K562 (cell line): ENCODE measurements around the gene SPCS2.

Experiments
- CBX1 ChIP-seq: sonication (generic); IDR thresholded peaks from 2 replicates; pipeline ENCODE4 v1.6.1; 2016; ENCODE audit warnings: antibody characterized with exemption, low read depth, mild to moderate bottlenecking
- GTF2F1 ChIP-seq: IDR thresholded peaks from 2 replicates; pipeline ENCODE4 v1.6.1; 2011; ENCODE audit warnings: low read depth, low read length, improper control_type of control experiment
- JUND ChIP-seq, 2 experiments: IDR thresholded peaks; 2 replicates in 1 of 2; 3 replicates in 1 of 2; pipeline ENCODE4 v1.6.1; 2011; ENCODE audit warnings: borderline replicate concordance in 2 of 2, low read depth in 2 of 2, low read length in 2 of 2, improper control_type of control experiment in 1 of 2, missing biosample characterization in 1 of 2, missing genetic modification characterization in 1 of 2, missing genetic modification reagents in 1 of 2
- PCBP1 ChIP-seq: fragments of 200-400 bp; formaldehyde crosslinking; IDR thresholded peaks from 2 replicates; pipeline ENCODE4 v1.6.1; 2018; ENCODE audit warnings: mild to moderate bottlenecking, low read depth, low read length; ENCODE audit not compliant: poor library complexity, severe bottlenecking
- TF ChIP-seq, protein P1 (sequence below), 2 experiments: IDR thresholded peaks; 2 replicates each; pipeline ENCODE4 v1.6.1; 2011; ENCODE audit warnings: borderline replicate concordance in 1 of 2, control low read depth in 1 of 2, low read depth in 1 of 2, low read length in 1 of 2, mild to moderate bottlenecking in 1 of 2, mixed read lengths in 1 of 2, moderate library complexity in 1 of 2; ENCODE audit not compliant: insufficient read depth in 1 of 2, insufficient read length in 1 of 2, poor library complexity in 1 of 2, severe bottlenecking in 1 of 2; ENCODE audit errors: extremely low read depth in 1 of 2
- TF ChIP-seq, protein P2 (sequence below): sonication (generic); formaldehyde crosslinking; IDR thresholded peaks from 2 replicates; pipeline ENCODE4 v1.8.0; 2022; ENCODE audit warnings: missing genetic modification reagents, mild to moderate bottlenecking, borderline replicate concordance
- TF ChIP-seq, protein P3 (sequence below): sonication (generic); formaldehyde crosslinking; IDR thresholded peaks from 2 replicates; pipeline ENCODE4 v1.8.1; 2023; ENCODE audit warnings: mild to moderate bottlenecking, missing genetic modification reagents
- TF ChIP-seq, protein P4 (sequence below): fragments of 250-450 bp; sonication (Bioruptor Pico); IDR thresholded peaks from 2 replicates; pipeline ENCODE4 v1.4.0; 2020
- TF ChIP-seq, protein P5 (sequence below), 2 experiments: IDR thresholded peaks; 2 replicates each; pipeline ENCODE4 v1.6.1; 2012; ENCODE audit warnings: improper control_type of control experiment in 2 of 2, low read depth in 2 of 2, low read length in 2 of 2, borderline replicate concordance in 1 of 2
- TF ChIP-seq, protein P6 (sequence below): sonication (generic); formaldehyde crosslinking; IDR thresholded peaks from 2 replicates; pipeline ENCODE4 v1.8.0; 2023; ENCODE audit warnings: mild to moderate bottlenecking, missing genetic modification reagents

DNA sequence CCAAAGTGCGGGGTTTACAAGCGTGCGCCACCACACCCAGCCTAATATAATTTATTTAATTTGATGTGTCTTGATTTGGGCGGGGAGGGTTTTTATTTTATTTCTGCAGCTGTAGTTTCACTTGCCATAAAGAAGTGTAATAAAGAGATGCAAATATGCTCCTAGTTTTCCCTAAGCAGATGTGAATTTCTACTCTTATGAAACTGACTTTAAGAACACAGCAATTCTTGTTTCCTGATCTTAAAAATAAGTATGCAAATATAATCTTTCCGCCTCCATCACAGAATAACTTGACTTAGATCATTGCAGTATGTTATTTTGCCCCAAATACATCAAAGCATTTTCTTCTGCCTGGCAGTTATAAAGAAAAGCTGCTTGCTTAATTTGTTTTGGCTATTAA lies 4.4 kb downstream of the SPCS2 start:
- TF ChIP-seq, protein P1, sequence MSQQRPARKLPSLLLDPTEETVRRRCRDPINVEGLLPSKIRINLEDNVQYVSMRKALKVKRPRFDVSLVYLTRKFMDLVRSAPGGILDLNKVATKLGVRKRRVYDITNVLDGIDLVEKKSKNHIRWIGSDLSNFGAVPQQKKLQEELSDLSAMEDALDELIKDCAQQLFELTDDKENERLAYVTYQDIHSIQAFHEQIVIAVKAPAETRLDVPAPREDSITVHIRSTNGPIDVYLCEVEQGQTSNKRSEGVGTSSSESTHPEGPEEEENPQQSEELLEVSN (IDR thresholded peaks at IDR 0.05; ENCODE audit: borderline replicate concordance in 1 of 2, extremely low read depth in 1 of 2, insufficient read depth in 1 of 2, insufficient read length in 1 of 2, low read depth in 1 of 2, low read length in 1 of 2, poor library complexity in 1 of 2, severe bottlenecking in 1 of 2) = no peak
- no peak for TF ChIP-seq GTF2F1
- TF ChIP-seq, protein P2, sequence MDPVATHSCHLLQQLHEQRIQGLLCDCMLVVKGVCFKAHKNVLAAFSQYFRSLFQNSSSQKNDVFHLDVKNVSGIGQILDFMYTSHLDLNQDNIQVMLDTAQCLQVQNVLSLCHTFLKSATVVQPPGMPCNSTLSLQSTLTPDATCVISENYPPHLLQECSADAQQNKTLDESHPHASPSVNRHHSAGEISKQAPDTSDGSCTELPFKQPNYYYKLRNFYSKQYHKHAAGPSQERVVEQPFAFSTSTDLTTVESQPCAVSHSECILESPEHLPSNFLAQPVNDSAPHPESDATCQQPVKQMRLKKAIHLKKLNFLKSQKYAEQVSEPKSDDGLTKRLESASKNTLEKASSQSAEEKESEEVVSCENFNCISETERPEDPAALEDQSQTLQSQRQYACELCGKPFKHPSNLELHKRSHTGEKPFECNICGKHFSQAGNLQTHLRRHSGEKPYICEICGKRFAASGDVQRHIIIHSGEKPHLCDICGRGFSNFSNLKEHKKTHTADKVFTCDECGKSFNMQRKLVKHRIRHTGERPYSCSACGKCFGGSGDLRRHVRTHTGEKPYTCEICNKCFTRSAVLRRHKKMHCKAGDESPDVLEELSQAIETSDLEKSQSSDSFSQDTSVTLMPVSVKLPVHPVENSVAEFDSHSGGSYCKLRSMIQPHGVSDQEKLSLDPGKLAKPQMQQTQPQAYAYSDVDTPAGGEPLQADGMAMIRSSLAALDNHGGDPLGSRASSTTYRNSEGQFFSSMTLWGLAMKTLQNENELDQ (CRISPR knock-in tag) = no peak
- no peak for TF ChIP-seq JUND (IDR thresholded peaks at IDR 0.05; ENCODE audit: borderline replicate concordance, low read depth, low read length)
- TF ChIP-seq JUND (tag; IDR thresholded peaks at IDR 0.05; ENCODE audit: borderline replicate concordance, low read depth, low read length) = no peak
- TF ChIP-seq, protein P3, sequence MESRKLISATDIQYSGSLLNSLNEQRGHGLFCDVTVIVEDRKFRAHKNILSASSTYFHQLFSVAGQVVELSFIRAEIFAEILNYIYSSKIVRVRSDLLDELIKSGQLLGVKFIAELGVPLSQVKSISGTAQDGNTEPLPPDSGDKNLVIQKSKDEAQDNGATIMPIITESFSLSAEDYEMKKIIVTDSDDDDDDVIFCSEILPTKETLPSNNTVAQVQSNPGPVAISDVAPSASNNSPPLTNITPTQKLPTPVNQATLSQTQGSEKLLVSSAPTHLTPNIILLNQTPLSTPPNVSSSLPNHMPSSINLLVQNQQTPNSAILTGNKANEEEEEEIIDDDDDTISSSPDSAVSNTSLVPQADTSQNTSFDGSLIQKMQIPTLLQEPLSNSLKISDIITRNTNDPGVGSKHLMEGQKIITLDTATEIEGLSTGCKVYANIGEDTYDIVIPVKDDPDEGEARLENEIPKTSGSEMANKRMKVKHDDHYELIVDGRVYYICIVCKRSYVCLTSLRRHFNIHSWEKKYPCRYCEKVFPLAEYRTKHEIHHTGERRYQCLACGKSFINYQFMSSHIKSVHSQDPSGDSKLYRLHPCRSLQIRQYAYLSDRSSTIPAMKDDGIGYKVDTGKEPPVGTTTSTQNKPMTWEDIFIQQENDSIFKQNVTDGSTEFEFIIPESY = no peak
- no peak for TF ChIP-seq PCBP1
- TF ChIP-seq, protein P4, sequence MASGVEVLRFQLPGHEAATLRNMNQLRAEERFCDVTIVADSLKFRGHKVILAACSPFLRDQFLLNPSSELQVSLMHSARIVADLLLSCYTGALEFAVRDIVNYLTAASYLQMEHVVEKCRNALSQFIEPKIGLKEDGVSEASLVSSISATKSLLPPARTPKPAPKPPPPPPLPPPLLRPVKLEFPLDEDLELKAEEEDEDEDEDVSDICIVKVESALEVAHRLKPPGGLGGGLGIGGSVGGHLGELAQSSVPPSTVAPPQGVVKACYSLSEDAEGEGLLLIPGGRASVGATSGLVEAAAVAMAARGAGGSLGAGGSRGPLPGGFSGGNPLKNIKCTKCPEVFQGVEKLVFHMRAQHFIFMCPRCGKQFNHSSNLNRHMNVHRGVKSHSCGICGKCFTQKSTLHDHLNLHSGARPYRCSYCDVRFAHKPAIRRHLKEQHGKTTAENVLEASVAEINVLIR (CRISPR knock-in tag) = no peak
- TF ChIP-seq CBX1 = no peak
- TF ChIP-seq, protein P5, sequence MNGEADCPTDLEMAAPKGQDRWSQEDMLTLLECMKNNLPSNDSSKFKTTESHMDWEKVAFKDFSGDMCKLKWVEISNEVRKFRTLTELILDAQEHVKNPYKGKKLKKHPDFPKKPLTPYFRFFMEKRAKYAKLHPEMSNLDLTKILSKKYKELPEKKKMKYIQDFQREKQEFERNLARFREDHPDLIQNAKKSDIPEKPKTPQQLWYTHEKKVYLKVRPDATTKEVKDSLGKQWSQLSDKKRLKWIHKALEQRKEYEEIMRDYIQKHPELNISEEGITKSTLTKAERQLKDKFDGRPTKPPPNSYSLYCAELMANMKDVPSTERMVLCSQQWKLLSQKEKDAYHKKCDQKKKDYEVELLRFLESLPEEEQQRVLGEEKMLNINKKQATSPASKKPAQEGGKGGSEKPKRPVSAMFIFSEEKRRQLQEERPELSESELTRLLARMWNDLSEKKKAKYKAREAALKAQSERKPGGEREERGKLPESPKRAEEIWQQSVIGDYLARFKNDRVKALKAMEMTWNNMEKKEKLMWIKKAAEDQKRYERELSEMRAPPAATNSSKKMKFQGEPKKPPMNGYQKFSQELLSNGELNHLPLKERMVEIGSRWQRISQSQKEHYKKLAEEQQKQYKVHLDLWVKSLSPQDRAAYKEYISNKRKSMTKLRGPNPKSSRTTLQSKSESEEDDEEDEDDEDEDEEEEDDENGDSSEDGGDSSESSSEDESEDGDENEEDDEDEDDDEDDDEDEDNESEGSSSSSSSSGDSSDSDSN (IDR thresholded peaks at IDR 0.05; ENCODE audit: borderline replicate concordance in 1 of 2, low read depth in 2 of 2, low read length in 2 of 2) = no peak
- TF ChIP-seq, protein P6, sequence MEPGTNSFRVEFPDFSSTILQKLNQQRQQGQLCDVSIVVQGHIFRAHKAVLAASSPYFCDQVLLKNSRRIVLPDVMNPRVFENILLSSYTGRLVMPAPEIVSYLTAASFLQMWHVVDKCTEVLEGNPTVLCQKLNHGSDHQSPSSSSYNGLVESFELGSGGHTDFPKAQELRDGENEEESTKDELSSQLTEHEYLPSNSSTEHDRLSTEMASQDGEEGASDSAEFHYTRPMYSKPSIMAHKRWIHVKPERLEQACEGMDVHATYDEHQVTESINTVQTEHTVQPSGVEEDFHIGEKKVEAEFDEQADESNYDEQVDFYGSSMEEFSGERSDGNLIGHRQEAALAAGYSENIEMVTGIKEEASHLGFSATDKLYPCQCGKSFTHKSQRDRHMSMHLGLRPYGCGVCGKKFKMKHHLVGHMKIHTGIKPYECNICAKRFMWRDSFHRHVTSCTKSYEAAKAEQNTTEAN (CRISPR knock-in tag) = no peak
